Stimulated activated CD4-positive, alpha-beta T cell treated with anti-CD3 and anti-CD28 coated beads, Interleukin-4, amount 100 ng/mL, for 4 hours (primary cell): ENCODE results near the gene RREB1.

Experiments used
- DNase-seq, 2 experiments: peaks; one replicate each; pipeline ENCODE4 v3.0.0-alpha.2; 2020

Gene RREB1

GRCh38 chr6:7165002-7165889 is 57.5 kb downstream of the RREB1 start:
- DNase-seq = no peak

- DNase-seq = no peak
Observed at GRCh38 chr6:7165890-7166267, 58.1 kb downstream of the RREB1 start.

- no peak for DNase-seq
Observed at GRCh38 chr6:7166410-7167293, 58.9 kb downstream of the RREB1 start.

- no peak for DNase-seq
Observed at GRCh38 chr6:7169296-7169721, 61.5 kb downstream of the RREB1 start.

- no peak for DNase-seq
Observed at GRCh38 chr6:7170117-7170732, 62.5 kb downstream of the RREB1 start.

GRCh38 chr6:7171119-7171518 is 63.4 kb downstream of the RREB1 start:
- DNase-seq = no peak

- no peak for DNase-seq
Observed at GRCh38 chr6:7171733-7172132, 64.0 kb downstream of the RREB1 start.

- DNase-seq = no peak
Observed at GRCh38 chr6:7172649-7173048, 64.9 kb downstream of the RREB1 start.

GRCh38 chr6:7173843-7174503 is 66.2 kb downstream of the RREB1 start:
- no peak for DNase-seq

- DNase-seq = no peak
Observed at GRCh38 chr6:7175462-7175861, 67.7 kb downstream of the RREB1 start.

- no peak for DNase-seq
Observed at GRCh38 chr6:7176208-7176607, 68.4 kb downstream of the RREB1 start.

GRCh38 chr6:7178280-7178679 is 70.5 kb downstream of the RREB1 start:
- DNase-seq = no peak

- DNase-seq = no peak
Observed at GRCh38 chr6:7180751-7181150, 73.0 kb downstream of the RREB1 start.

- DNase-seq = no peak
Observed at GRCh38 chr6:7183707-7184106, 75.9 kb downstream of the RREB1 start.

- DNase-seq = no peak
Observed at GRCh38 chr6:7184502-7184901, 76.7 kb downstream of the RREB1 start.

- DNase-seq = no peak
Observed at GRCh38 chr6:7185561-7185960, 77.8 kb downstream of the RREB1 start.

- DNase-seq = no peak
Observed at GRCh38 chr6:7188492-7188891, 80.7 kb downstream of the RREB1 start.

- DNase-seq = no peak
Observed at GRCh38 chr6:7189101-7189758, 81.5 kb downstream of the RREB1 start.

GRCh38 chr6:7190791-7191190 is 83.0 kb downstream of the RREB1 start:
- DNase-seq = no peak

- DNase-seq = no peak
Observed at GRCh38 chr6:7193122-7193521, 85.4 kb downstream of the RREB1 start.

GRCh38 chr6:7194657-7195056 is 86.9 kb downstream of the RREB1 start:
- DNase-seq = no peak

- DNase-seq = no peak
Observed at GRCh38 chr6:7195339-7196018, 87.7 kb downstream of the RREB1 start.
